Muscle of leg (tissue), 11 donors: ENCODE data around the gene ZNF648. TPM values are rescaled to one million over a fixed set of nuclear protein-coding genes. Genes with fewer than 3 reads are reported as not detected.
A peak's percentile ranks its signal among the peaks of the same experiment; 100 is the strongest.

ENCODE experiments used
- DNase-seq: peaks from one replicate; pipeline ENCODE4 v3.0.0; 2013
- H3K27ac ChIP-seq: one replicate; pipeline ENCODE4 v1.5.1; 2013; ENCODE audit warnings: mild to moderate bottlenecking, low read length, control low read depth
- H3K27me3 ChIP-seq: one replicate; pipeline ENCODE4 v1.6.1; 2013; ENCODE audit warnings: low read length; ENCODE audit not compliant: control insufficient read depth, insufficient read depth
- H3K36me3 ChIP-seq: one replicate; pipeline ENCODE4 v1.6.1; 2013; ENCODE audit warnings: low read length; ENCODE audit not compliant: control insufficient read depth, insufficient read depth
- H3K4me1 ChIP-seq: one replicate; pipeline ENCODE4 v1.6.1; 2013; ENCODE audit warnings: low read length; ENCODE audit not compliant: control insufficient read depth, insufficient read depth
- H3K4me3 ChIP-seq: one replicate; pipeline ENCODE4 v1.5.1; 2013; ENCODE audit warnings: low read length, control low read depth
- H3K9me3 ChIP-seq: replicated peaks from 2 replicates; pipeline ENCODE4 v1.6.1; 2013; ENCODE audit warnings: low read depth, low read length; ENCODE audit not compliant: control insufficient read depth
- WGBS: methylation state at CpG from one replicate; pipeline ENCODE4 v1.1.5; 2013; ENCODE audit warnings: missing lambda C conversion rate; ENCODE audit not compliant: insufficient coverage; 5-methylcytosine and 5-hydroxymethylcytosine counted together
- polyA plus RNA-seq, 8 donors: library from polyadenylated mRNA; unstranded; fragments of 120-200 nt; gene quantifications; one replicate each; pipeline versions ENCODE4 v1.2.1 to v1.2.3, GENCODE V29; 2013; ENCODE audit warnings: inconsistent platforms in 1 of 8, low replicate concordance in 1 of 8; ENCODE audit not compliant: insufficient read length in 8 of 8, insufficient read depth in 1 of 8
- total RNA-seq: library from RNA; stranded (reverse); fragments of 120-200 nt; gene quantifications from one replicate; pipeline ENCODE4 v1.2.4, GENCODE V29; 2013

ZNF648 gene
- total and polyA plus RNA-seq, 9 donors: 0.02 to 0.14 (median 0.07) TPM; not detected in 1

DNA sequence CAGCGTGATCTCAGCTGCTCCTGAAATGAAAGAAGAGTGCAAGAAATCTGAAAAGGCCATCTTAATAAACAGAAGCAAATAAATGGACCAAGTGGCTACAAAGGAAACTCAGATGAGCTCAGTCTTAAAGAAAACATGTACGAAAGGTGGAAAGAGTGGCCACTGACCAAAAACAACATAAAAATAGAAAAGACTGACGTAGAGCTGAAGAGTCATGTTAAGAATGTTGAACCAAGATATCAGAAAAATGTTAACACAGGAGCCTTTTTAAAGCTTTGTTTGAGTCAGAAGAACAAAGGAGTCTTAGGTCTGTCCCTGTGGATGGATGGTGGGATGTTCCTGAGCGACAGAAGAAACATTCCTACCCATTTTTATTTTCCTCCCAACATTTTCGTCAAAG is 30.8 kb upstream of the ZNF648 start:
- DNase-seq: no peak
- no CpG with 5 or more reads among the region's 5 CpGs for WGBS
- Histone ChIP-seq H3K27ac (no peak overlapping the region), H3K4me3 (no peak overlapping the region), H3K9me3 (no peaks in the 10 kb centered on the region), H3K4me1 (no peaks in the 10 kb centered on the region), H3K36me3 (no peaks in the 10 kb centered on the region), H3K27me3 (no peaks in the 10 kb centered on the region)

DNA sequence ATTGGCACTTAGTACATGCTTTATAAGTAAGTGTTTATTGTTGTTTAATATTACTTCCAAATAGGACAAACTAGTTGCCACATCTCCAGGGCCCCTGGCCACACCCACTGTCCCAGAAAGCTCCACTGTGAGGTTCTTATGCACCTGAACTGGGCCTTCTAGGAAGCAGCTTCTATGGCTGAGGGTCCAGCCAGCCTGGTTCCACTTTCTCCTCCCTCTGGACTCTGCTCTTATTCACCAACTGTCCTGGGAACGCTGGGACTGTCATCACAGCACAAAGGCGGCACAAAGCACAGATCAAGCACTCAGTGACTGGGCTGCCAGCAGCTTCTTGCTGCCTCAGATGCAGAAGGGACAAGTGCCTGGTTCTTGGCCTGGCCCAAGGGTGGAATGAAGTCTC is 29.6 kb upstream of the ZNF648 start:
- no peak overlapping the region for H3K4me3 ChIP-seq
- no peaks in the 10 kb centered on the region for H3K4me1 ChIP-seq
- H3K36me3 ChIP-seq: no peaks in the 10 kb centered on the region
- no peak overlapping the region for H3K27ac ChIP-seq
- WGBS: 72% methylated on average over 2 of the region's 2 CpGs
- H3K9me3 ChIP-seq: no peaks in the 10 kb centered on the region
- no peaks in the 10 kb centered on the region for H3K27me3 ChIP-seq
- DNase-seq: no peak

DNA sequence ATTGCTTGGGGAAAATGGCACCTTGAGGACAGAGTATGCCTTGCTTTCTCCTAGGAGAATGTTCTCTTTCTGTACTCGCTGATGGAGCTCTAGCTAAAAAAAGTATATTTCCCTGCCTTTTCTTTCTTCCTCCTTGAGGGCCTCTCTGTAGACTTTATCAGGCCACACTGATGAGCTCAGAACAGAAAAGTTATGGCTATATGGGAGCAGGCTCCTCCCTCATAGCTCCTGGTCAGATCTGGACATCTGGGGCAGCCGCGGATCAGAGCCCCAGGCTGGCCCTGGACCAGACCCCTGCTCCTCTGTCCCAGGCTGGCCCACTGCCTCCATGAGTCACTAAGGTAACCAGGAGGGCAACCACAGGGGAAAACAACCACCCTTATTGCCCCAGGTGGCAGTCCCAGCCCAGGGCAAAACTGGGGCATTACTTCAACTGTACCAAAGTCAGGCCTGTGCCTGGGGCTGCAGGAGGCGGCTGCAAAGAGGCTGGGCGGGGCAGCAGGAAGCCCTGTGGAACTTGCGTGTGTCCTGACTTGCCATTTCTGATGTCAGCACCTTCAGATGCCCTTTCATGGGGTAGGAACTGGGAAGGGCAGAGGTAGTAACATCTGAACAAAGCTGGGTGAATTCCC is 26.3 kb upstream of the ZNF648 start:
- no peaks in the 10 kb centered on the region for H3K36me3 ChIP-seq
- H3K9me3 ChIP-seq: no peaks in the 10 kb centered on the region
- H3K27ac ChIP-seq: no peak overlapping the region
- no peak for DNase-seq
- H3K27me3 ChIP-seq: no peaks in the 10 kb centered on the region
- peaks cover 5% of the 10 kb centered on the region for H3K4me1 ChIP-seq
- H3K4me3 ChIP-seq: no peak overlapping the region
- WGBS: 88% methylated on average over 6 of the region's 6 CpGs

DNA sequence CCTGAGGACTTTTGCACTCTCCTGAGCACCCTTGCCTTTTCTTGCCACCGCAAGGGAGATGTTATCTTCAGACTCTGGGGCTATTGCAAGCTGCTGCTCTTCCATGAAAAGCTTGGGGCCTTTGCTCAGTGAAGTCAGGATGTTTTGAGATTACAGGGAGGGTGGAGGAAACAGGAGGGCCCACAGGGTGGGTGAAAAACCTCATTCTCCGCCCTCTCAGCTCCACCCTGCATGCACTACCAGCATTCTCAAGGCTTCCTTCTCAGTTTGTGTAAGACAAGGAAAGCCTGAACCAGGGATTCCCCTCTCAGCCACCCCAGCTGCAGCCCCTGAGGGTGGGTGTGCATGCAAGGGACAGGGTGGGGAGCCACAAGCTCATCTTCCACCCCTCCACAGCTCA is 25.8 kb upstream of the ZNF648 start:
- Histone ChIP-seq H3K27ac (no peak overlapping the region), H3K4me3 (no peak overlapping the region), H3K4me1 (peaks cover 5% of the 10 kb centered on the region), H3K36me3 (no peaks in the 10 kb centered on the region), H3K27me3 (no peaks in the 10 kb centered on the region), H3K9me3 (no peaks in the 10 kb centered on the region)
- 80% methylated on average over 1 of the region's 2 CpGs for WGBS
- DNase-seq: no peak

DNA sequence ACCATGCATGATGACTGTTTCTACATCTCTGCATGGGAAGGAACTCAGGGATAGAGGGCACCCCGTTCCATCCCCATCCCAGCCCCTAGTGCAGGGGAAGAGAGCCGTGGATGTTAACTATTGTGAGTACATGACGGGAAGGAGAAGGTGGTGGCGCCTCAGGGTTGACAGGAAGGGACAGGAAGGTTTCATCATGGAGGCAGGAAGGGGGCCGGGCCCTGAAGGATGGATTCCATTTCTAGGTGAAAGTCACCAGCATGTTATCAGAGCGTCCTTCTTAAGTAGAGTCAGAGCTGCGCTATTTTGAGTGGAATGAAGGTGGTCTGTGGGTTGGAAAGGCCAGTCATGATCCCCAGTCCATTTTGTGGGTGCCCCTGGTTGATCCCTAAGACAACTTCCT is 25.1 kb upstream of the ZNF648 start:
- H3K9me3 ChIP-seq: no peaks in the 10 kb centered on the region
- H3K27me3 ChIP-seq: no peaks in the 10 kb centered on the region
- DNase-seq: no peak
- H3K36me3 ChIP-seq: no peaks in the 10 kb centered on the region
- 80% methylated on average over 5 of the region's 7 CpGs for WGBS
- H3K27ac ChIP-seq: no peak overlapping the region
- H3K4me3 ChIP-seq: no peak overlapping the region
- peaks cover 5% of the 10 kb centered on the region for H3K4me1 ChIP-seq

DNA sequence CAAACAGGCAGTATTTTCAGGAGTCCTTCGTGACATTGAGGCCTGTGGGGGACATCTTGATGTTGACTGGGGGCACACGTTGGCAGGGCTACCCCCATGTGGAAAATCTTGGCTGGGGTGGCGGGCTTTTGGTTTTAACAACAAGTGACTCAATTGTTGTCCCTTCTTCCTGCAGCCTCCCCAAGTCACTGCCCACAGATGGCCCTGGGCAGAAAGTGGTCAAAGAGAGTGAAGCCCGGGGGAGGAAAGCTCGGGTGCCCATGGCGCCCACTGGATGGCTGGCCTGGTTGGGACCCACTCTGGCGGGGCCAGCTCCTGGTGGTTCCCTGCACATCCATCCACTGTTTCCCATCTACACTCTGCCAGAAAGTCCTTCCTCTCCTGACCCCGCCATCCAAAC is 24.6 kb upstream of the ZNF648 start:
- no peaks in the 10 kb centered on the region for H3K36me3 ChIP-seq
- no peak overlapping the region for H3K4me3 ChIP-seq
- H3K4me1 ChIP-seq: peaks cover 5% of the 10 kb centered on the region
- DNase-seq: no peak
- 92% methylated on average over 7 of the region's 8 CpGs for WGBS
- H3K27me3 ChIP-seq: no peaks in the 10 kb centered on the region
- no peaks in the 10 kb centered on the region for H3K9me3 ChIP-seq
- no peak overlapping the region for H3K27ac ChIP-seq

DNA sequence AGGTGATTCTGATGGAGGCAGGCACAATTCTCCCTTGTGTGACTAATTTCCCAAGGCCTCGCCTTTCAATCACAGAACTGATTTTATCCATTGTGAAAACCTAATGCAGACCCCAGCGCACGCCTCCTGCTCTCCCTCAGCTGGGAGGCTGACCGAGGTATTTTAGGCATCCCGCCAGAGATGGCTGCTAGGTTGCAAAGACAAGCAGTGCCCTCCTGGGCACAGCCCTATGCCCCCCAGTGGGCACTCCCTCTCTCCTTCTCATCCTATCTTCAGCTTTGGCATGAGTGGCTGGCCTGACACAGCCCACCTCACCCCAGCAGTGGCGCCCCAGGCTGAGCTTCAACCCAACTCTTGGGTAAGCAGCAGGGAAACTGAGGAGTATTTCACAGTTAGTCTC is 24.2 kb upstream of the ZNF648 start:
- no peak overlapping the region for H3K4me3 ChIP-seq
- H3K4me1 ChIP-seq: peaks cover 5% of the 10 kb centered on the region
- 89% methylated on average over 5 of the region's 6 CpGs for WGBS
- H3K27me3 ChIP-seq: no peaks in the 10 kb centered on the region
- no peaks in the 10 kb centered on the region for H3K36me3 ChIP-seq
- no peak for DNase-seq
- no peak overlapping the region for H3K27ac ChIP-seq
- no peaks in the 10 kb centered on the region for H3K9me3 ChIP-seq

DNA sequence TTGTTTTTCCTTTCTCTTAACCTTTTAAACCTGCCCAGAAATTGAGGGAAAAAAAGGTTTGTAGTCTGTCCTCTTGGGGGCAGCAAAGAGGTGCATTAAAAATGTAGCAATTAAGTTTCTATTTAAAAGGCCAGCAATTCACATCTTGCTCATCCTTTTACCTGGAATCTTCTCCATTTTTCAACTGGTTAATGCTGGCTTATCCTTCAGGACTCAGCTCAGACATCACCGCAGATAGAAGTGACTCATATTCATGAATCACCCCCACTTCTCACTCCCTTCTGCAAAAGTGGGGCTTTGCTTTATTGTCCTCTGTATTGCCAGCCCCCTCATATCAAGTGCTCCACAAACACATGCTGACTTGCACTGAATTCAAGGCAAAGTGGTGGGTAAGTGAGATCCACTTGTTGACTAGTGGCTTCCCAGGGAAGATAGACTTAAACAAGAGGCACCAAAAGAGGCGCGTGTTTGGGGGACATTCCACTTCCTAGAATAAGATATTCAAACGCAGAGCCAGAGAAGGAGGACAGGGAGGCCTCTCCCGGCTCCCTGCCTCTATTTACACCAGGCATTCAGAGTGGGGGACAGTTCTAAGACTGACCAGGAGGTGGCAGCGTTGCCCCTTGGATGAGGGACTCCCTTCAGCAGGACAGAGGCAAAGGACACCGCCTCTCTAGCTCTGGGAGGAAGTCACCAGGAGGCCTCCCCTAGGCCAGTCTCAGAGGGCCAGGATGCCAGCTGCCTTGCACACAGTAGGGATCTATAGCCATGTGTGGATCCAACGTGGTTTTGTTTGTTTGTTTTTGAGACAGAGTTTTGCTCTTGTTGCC is 23.2 kb upstream of the ZNF648 start:
- WGBS: 10% methylated on average over 1 of the region's 8 CpGs
- H3K27ac ChIP-seq: no peak overlapping the region
- H3K9me3 ChIP-seq: no peaks in the 10 kb centered on the region
- no peaks in the 10 kb centered on the region for H3K27me3 ChIP-seq
- DNase-seq: peak; percentile 82
- no peak overlapping the region for H3K4me3 ChIP-seq
- no peaks in the 10 kb centered on the region for H3K36me3 ChIP-seq
- H3K4me1 ChIP-seq: peaks cover 5% of the 10 kb centered on the region

DNA sequence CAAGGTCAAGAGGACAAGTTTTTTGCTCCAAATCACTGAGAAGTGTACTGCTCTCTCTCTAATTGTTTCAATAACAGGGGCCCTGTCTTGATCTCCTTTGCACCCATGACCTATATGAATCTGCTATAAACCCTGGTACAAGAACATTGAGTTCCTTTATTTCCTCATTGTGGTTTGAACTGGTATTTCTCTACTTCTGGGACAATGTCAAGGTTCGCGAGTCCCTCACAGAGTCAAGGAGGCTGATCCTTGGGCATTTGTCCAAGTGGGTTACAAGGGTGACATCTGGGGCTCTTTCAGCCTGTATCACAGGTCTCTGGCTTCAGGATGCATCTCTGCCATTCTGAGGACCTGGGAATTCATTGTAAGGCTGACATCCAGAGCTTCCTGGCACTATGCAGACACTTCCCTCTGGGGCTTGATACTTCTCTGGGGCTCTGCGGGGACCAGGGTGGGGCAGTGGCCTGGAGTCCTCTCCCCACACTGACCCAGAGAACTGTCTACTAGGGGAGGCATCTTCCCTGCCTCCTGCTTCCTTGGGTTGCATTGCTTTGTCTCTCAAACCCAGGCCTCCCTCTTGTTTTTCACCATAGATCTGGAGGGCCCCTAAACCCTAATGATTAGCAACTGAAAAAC is 22.5 kb upstream of the ZNF648 start:
- H3K9me3 ChIP-seq: no peaks in the 10 kb centered on the region
- H3K36me3 ChIP-seq: no peaks in the 10 kb centered on the region
- no peaks in the 10 kb centered on the region for H3K27me3 ChIP-seq
- H3K27ac ChIP-seq: no peak overlapping the region
- DNase-seq: peak; percentile 3
- no peak overlapping the region for H3K4me3 ChIP-seq
- WGBS: 69% methylated on average over 2 of the region's 3 CpGs
- peaks cover 5% of the 10 kb centered on the region for H3K4me1 ChIP-seq

DNA sequence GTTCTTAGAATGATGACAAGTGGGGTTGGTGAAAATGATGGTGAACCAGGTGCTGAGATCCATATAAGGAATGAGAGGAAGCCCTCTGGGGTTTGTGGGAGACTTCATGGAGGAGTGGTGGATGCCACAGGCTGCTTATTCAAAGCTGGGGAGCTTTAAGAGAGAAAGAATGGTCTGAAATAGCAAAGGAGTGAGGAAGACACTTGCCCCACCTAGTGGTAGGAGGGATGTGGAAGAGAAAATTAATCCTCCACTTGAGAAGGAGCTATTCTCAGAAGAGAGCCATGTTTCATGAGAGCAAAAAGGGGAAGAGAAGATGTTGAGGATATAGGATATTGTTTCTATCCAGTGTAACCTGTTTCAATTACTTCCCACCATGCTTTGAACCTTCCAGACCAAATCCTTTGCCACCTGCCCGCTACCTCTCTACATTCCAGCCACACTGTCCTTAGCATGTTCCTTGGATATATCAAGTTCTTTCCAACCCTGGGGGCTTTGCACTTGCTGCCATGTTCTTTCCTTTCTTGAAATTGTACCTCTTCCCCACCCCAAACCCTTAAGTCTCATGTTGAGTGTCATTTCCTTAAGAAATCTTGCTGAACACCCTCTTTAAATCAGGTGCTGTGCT is 19.6 kb upstream of the ZNF648 start:
- WGBS: 89% methylated on average over 1 of the region's 1 CpG
- DNase-seq: peak; percentile 22
- Histone ChIP-seq H3K9me3 (no peaks in the 10 kb centered on the region), H3K27ac (no peak overlapping the region), H3K4me1 (peaks cover 5% of the 10 kb centered on the region), H3K36me3 (no peaks in the 10 kb centered on the region), H3K27me3 (no peaks in the 10 kb centered on the region), H3K4me3 (no peak overlapping the region)
